Activated T-cell treated with anti-CD3 and anti-CD28 coated beads, Interleukin-2, amount 50 U/mL, for 48 hours (primary cell): Measurements from ENCODE around the gene KRT81.
"Not testable (repeated sequence)": the region's sequence is repeated elsewhere in the genome, so short reads cannot be mapped to it uniquely, and the experiment has no call there.

Experiments
- DNase-seq, 2 experiments: peaks; one replicate each; pipeline ENCODE4 v3.0.0-alpha.2; 2020

KRT81 gene

GRCh38 chr12:52317468-52318052 lies 26.2 kb upstream of the KRT81 start:
- peak in 1 of 2 experiments; percentile 3 for DNase-seq

GRCh38 chr12:52316701-52317100 lies 25.4 kb upstream of the KRT81 start:
- peak in 1 of 2 experiments; percentile 10 for DNase-seq

GRCh38 chr12:52316290-52316689 lies 25.0 kb upstream of the KRT81 start:
- peak in 1 of 2 experiments; percentile 13 for DNase-seq

- peak; percentile 56 to 63 for DNase-seq
Measured at GRCh38 chr12:52315721-52316120, 24.4 kb upstream of the KRT81 start.

DNA sequence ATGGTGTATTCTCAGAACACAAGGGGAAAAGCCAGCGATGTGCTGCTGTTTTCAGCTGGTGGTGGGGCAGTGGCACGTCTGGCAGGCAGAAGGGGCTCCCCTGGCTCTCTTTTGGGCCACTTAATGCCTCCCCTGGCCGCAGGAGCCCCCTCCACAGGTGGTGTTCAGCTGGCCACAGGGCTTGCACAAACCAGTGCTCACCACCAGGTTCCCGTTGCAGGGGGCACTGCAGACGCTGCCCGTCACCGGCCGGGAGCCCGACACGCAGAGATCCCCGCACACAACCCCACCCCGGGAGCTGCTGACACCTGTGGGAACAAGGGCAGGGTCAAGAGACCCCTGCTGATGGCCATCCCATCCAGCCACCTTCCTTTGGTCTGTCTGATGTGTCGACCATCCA lies 23.2 kb upstream of the KRT81 start:
- DNase-seq = no peak

- DNase-seq = no peak
Measured at GRCh38 chr12:52313926-52314325, 22.6 kb upstream of the KRT81 start.

DNA sequence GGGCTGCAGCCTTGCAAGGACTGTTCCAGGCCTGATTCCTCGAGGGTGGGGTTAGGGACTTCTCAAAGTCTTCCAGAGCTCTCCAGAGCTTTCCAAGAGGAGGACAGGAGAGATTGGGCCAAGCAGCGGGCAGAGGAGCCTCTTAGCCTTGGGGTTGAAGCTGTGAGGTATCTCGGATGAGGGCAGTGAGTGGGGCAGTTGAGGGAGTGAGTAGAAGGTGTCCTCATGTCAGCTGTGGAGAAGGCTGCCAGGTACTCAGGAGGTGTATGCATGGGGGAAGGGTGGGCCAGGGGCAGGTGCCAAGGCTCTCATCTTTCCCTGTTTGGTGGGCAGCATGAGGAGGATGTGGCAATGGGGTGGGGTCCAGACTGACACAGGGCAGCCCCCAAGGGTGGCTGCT lies 22.1 kb upstream of the KRT81 start:
- no peak for DNase-seq

GRCh38 chr12:52312086-52312485 lies 20.8 kb upstream of the KRT81 start:
- DNase-seq = no peak

DNA sequence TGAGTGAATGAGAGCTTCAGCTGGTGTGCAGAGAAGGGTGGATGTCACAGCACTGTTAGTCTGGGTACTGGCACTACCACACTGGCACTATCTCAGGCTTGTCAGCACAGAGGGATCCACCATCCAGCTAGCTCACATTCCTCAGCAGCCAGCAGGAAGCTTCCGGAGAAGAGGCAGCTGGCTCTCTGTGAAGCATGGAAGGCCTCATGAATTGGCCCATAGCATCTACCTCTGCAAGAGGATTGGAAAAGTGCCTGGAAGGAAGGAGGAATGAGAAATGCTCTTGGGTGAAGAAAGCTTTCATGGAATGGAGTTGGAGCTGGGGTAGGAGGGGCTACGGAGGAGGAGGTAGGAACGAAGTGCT lies 19.9 kb upstream of the KRT81 start:
- no peak for DNase-seq

DNA sequence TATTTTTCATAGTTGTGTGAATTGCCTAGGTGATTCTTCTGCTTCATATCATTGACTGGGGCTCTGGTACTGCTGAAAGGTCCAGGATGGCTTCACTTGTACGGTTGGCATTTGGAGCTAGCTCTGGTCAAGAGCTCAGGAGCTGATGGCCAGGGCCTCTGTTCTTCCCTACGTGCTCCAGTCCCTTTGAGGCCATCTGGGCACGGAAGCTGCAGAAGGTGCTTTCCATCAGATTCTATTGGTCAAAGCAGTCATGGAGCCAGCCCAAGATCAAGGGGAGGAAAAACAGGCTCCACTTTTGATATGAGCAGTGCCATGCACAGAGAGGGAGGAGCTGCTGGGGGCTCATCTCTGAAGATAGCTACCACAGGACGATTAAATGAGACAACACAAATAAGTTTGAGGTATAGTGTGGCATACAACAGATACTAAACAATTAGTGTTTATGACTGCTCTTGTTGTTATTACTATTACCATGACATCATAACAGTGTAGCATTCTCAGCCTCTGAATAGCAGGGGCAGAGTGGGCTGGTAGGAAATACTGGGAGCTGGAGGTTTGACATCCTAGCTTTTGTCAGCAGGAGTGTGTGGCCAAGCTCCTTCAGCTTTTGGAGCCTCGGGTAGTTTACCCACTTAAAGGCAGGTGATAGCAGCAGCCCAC lies 19.4 kb upstream of the KRT81 start:
- DNase-seq = no peak

- no peak for DNase-seq
Measured at GRCh38 chr12:52308806-52309425, 17.6 kb upstream of the KRT81 start.

GRCh38 chr12:52307836-52308805 lies 16.8 kb upstream of the KRT81 start:
- peak; percentile 55 to 72 for DNase-seq

DNA sequence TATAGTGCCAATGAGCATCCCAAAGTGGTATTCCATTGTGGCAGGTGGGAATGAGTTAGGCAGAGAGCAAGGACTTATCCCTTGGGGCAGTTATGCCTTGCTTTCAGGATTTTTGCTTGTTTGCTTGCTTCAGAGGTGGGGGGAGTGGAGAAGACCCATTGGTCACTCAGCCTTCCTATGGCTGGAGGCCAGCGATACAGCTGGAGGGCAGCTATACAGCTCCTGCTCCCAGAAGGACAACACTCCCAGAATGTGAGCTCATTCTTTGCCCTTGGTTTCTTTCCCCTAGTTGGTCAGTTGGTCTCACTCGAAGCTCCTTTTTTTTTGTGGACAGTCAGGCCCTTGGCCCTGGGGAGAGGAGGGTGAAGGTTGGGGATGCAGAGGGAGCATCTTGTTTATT lies 15.4 kb upstream of the KRT81 start:
- DNase-seq = no peak

DNA sequence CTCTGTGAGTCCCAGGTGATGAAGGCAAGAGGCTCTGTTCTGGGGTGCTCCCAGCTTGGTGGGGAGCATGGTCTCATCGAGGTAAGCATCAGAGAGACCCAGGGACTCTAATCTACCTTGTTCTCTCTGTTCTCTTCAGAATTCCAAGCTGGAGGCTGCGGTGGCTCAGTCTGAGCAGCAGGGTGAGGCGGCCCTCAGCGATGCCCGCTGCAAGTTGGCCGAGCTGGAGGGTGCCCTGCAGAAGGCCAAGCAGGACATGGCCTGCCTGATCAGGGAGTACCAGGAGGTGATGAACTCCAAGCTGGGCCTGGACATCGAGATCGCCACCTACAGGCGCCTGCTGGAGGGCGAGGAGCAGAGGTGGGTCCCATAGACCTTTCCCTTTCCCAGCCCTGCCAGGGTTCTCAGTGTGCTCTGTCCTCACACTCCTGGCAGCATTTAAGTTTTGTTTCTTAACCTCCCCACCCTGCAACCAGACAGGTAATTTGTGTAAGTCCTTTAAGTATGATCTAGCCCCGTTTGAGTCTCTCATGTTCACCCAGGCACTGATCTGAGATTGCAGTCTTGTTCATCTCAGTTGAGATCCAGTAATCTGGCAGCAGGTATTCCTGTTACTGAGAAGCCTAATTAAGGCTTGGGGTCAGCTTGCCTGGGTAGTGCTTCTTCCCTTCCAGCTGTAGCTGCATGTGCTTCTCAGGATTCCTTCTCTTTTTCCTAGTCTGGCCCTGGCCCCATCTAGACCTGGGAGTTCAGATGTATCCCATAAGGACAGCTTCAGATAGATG lies 14.8 kb upstream of the KRT81 start:
- DNase-seq = no peak

- peak in 1 of 2 experiments; percentile 33 for DNase-seq
Measured at GRCh38 chr12:52304941-52305411, 13.6 kb upstream of the KRT81 start.

DNA sequence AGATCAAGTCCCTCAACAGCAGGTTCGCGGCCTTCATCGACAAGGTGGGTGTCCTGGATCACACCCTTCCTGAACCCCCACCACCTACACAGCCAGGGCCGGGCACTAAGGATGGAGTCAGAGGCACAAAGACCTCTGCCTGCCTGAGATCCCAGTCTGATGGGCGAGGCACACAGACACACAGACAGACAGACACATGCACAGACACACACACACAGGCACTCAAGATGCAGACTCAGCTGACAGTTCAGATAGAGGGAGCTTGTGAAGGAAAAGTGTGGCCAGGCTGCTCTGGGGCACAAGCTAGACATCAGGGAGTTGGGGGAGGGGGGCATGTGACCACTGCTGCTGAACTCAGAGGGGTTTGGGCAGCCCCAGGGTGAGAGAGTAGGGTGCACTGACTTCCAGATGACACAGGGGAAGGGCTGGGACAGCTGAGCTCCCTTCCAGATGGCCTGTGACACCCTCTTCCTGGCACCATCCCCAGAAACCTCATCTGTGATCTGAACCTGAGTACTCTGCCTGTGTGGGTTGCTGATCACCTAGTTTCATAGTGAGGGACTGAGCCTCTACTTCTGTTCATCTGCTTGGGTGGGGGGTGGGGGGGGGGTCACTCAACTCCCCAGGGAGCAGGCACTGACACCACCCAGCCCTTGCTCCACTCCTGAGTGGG lies 11.0 kb upstream of the KRT81 start:
- DNase-seq = not testable (repeated sequence)

DNA sequence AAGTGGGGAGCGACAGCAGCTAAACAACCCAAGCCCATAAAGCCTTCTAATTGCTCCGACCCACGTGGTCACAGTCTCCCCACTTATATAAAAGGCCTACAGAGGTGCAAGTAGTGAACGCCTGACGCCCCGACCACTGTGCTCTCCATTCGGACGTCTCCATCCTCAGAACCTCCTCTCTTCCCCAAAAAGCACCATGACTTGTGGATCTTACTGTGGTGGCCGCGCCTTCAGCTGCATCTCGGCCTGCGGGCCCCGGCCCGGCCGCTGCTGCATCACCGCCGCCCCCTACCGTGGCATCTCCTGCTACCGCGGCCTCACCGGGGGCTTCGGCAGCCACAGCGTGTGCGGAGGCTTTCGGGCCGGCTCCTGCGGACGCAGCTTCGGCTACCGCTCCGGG lies 10.4 kb upstream of the KRT81 start:
- DNase-seq = not testable (repeated sequence)

DNA sequence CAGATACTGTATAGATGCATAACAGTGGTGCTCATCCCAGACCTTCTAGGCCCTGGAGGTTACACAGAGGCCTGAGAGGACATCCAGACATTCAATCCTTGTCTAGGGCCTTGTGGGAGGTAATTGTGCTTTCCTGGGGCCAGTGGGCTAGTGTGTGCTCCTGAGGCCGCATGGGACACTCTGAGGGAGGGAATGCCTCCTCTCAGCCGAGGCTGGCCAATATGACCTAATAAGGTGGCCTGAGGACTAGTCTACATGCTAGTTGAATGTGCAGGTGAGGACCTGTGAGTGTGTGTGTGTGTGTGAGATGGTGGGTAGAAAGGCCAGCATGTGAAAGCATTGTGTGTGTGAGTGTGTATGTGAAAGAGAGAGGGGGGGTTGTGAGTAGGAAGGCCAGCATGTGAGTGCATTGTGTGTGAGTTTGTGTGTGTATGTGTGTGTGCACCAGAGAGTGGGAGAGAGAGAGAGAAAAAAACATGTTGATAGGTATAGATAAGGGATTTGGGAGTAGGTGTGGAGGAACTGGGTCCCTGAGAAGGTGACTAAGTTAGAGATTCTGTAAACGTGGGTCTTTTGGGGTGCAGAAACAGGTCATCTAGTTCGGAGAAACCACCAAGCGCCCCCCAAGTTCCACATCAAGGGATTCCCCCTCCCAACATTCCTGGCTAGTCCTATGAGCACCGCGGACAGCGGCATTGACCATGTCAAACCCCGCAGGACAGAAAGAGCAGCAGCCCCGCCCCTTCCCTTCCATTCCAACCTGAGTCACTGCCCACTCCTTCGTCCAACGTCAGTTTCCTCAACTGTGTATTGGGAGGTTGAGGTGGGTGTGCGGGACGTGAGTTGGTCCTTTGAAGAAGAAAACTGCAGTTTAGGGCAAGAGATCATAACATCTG lies 9.7 kb upstream of the KRT81 start:
- no peak for DNase-seq

GRCh38 chr12:52298677-52299190 lies 7.4 kb upstream of the KRT81 start:
- DNase-seq = no peak

DNA sequence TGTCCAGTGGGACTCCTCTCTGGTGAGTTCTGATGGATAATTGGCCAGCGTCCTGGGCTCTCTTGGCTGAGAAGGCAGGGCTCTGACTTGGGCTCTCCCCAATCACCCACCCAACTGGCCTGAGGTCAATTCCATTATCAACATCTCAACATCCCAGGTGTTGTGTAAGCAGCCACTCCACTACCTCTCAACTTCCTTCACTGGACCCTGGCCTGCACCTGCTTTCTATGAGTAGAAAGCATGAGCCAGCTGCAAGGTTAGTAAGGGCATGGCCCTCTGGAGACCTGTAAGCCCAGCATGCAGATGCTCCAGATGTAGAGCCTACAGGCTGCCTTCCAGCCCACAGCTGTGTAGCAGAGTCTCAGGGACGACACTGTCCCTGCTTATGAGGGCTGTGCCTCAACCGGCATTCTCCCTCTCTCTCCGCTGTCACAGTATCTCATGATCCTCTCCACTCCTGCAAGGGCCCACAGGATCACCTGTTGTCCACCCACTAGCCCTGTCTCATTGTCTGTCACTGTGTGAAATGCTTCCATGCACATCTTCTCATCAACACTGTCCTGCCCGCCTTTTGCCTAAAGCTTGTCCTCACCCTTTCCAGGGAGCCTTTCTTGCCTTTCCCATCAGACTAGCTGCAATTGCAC lies 5.4 kb upstream of the KRT81 start:
- DNase-seq = no peak
